ENCODE data around the gene FRAS1. TPM values are rescaled to one million over a fixed set of nuclear protein-coding genes. Genes with fewer than 3 reads are reported as not detected.

Gene FRAS1
- total and polyA plus RNA-seq, 9 of the 15 experiments (the other 6 are each of a cell fraction or from before 2014, with no cell fraction given) = under 0.01 to 0.11 (median 0.04) TPM; not detected in 2

DNA sequence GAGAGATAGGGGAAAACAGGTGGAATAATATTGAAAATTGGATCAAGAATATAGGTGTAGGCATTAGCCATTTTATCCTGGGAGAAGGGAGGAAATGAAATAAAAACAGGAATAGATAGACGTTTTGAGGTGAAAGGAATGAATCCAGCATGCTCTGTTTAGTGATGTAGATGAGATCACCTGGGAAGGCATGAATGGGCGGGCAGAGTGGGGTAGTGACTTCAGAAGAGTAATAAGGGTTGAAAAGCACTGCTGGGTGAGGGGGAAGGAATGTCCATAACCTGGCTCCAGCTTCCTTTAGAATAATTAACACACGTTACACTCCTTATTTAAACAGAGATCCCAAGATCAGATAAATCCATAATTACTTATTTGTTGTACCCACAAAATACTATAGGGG is 303.3 kb downstream of the FRAS1 start:
- intact Hi-C loops (cut with micrococcal nuclease) = no loop called here
- Histone ChIP-seq H3K4me1 (replicated peaks in 1 of 2; ENCODE audit: control insufficient read depth in 2 of 2, insufficient read depth in 2 of 2, low read length in 2 of 2) (no peaks in the 10 kb centered on the region), H3K9ac (ENCODE audit: insufficient read depth in 1 of 2, low read depth in 2 of 2, low read length in 2 of 2) (no peak overlapping the region), H3K9me3 (replicated peaks; ENCODE audit: control insufficient read depth, insufficient read depth, low read depth, low read length) (no peaks in the 10 kb centered on the region), H3K9me1 (ENCODE audit: control insufficient read depth, insufficient read depth, low read length) (no peaks in the 10 kb centered on the region), H4K20me1 (replicated peaks; ENCODE audit: control insufficient read depth, insufficient read depth, low read length) (no peaks in the 10 kb centered on the region), H3K4me2 (ENCODE audit: insufficient read depth, low read length) (no peak overlapping the region), H2AFZ (ENCODE audit: low read depth, low read length) (no peak overlapping the region), H3K27ac (ENCODE audit: extremely low read depth, low read depth, low read length) (no peak overlapping the region), H3K36me3 (ENCODE audit: control insufficient read depth, insufficient read depth, low read length) (no peaks in the 10 kb centered on the region), H3K79me2 (ENCODE audit: control insufficient read depth, insufficient read depth, low read length) (no peaks in the 10 kb centered on the region), H3K27me3 (ENCODE audit: control insufficient read depth in 2 of 2, insufficient read depth in 2 of 2, low read length in 2 of 2) (peaks cover 0 to 4% of the 10 kb centered on the region in 2 experiments; a peak in 2 of 5 replicates), H3K4me3 (no peak overlapping the region)
- BruUV-seq (replicated peaks) = no TSS peak
- ChIA-PET CTCF (ENCODE audit: low intra/inter-chr PET ratio) (no interaction called here), POLR2A (no interaction called here)
- TF ChIP-seq, protein P1, sequence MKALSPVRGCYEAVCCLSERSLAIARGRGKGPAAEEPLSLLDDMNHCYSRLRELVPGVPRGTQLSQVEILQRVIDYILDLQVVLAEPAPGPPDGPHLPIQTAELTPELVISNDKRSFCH (CRISPR knock-in tag; IDR thresholded peaks at IDR 0.05) = no peak
- TF ChIP-seq, protein P1 (tag; IDR thresholded peaks at IDR 0.05) = no peak
- TF ChIP-seq EP400 (IDR thresholded peaks at IDR 0.05) (no peak), NFE2L1 (tag; IDR thresholded peaks at IDR 0.05; ENCODE audit: borderline replicate concordance, low read depth) (no peak), RFX1 (IDR thresholded peaks at IDR 0.05) (no peak), NFIC (IDR thresholded peaks at IDR 0.05) (no peak), ESRRB (CRISPR knock-in tag; IDR thresholded peaks at IDR 0.05; ENCODE audit: borderline replicate concordance) (no peak), TAL1 (IDR thresholded peaks at IDR 0.05) (no peak), ESRRA (IDR thresholded peaks at IDR 0.05; ENCODE audit: borderline replicate concordance, low read depth) (no peak), ZFX (CRISPR knock-in tag; IDR thresholded peaks at IDR 0.05) (no peak), CBX8 (IDR thresholded peaks at IDR 0.05; ENCODE audit: borderline replicate concordance, extremely low read depth, low read depth, low read length, poor library complexity, severe bottlenecking) (no peak), MYC (IDR thresholded peaks at IDR 0.05; ENCODE audit: low read depth, low read length) (no peak), MYC (CRISPR knock-in tag; IDR thresholded peaks at IDR 0.05; ENCODE audit: borderline replicate concordance, low read depth) (no peak), ERF (CRISPR knock-in tag; IDR thresholded peaks at IDR 0.05) (no peak), RB1 (IDR thresholded peaks at IDR 0.05; ENCODE audit: low read depth) (no peak), NBN (IDR thresholded peaks at IDR 0.05; ENCODE audit: low read depth) (no peak), SMAD1 (IDR thresholded peaks at IDR 0.05; ENCODE audit: low read depth, low read length, partially characterized antibody) (no peak), ZNF589 (CRISPR knock-in tag; IDR thresholded peaks at IDR 0.05; ENCODE audit: low read depth) (no peak), ZBED1 (IDR thresholded peaks at IDR 0.05) (no peak), HNRNPH1 (optimal IDR thresholded peaks at IDR 0.05; ENCODE audit: low read depth, low read length) (no peak), STAT5A (IDR thresholded peaks at IDR 0.05; ENCODE audit: borderline replicate concordance, low read length) (no peak)
- TF ChIP-seq, protein P2, sequence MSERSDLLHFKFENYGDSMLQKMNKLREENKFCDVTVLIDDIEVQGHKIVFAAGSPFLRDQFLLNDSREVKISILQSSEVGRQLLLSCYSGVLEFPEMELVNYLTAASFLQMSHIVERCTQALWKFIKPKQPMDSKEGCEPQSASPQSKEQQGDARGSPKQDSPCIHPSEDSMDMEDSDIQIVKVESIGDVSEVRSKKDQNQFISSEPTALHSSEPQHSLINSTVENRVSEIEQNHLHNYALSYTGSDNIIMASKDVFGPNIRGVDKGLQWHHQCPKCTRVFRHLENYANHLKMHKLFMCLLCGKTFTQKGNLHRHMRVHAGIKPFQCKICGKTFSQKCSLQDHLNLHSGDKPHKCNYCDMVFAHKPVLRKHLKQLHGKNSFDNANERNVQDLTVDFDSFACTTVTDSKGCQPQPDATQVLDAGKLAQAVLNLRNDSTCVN (CRISPR knock-in tag; IDR thresholded peaks at IDR 0.05) = no peak
- 4% methylated on average over 3 of the region's 3 CpGs for WGBS (ENCODE audit: insufficient coverage, low coverage, missing lambda C conversion rate)
- in situ Hi-C loops (cut with MboI) = no loop called here
- no peak for DNase-seq (ENCODE audit: extremely low read depth in 1 of 4, low spot score in 3 of 4)
- no peak for ATAC-seq
- FAIRE-seq = no peak
